HG03097 (cell line): ENCODE results near the gene RAB27B.

Experiments used
- ATAC-seq: cut with Tn5 transposase; IDR thresholded peaks from one replicate; pipeline ENCODE4 v1.9.1; 2021; ENCODE audit not compliant: unreplicated experiment, low FRiP score

RAB27B gene

DNA sequence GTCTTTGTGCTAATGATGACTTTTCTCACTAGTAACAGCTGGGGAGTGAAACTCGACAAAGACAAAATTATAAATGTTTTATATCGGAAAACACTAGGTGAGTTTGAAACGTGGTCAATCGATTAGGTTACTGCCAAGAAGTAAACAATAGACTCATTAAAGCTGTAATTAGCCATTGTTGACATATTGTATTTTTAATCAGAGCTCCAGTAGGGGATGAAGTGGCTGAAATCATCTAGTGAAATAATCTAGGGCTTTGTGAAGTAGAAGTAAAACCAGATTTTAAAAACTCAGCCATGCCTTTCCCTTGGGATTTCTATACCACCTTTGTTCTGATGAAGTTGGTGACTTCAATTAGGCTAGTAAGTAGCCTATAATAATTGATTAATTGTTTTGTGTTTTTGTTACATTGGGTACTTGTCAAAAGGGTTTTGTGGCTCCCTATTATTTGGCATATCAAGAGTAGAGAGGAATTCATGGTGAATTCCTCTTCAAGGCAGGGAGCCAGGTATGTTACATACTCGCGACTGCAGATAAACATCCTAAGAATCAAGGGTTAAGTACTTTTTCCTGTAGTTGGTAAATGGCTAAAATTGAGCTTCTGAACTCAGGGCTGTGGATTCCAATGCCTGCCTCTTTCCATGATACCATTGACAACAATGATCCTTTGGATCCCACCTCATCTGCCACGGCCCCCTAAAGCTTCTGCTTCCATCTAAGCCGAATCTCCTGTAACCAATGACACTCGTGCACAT, 31.6 kb downstream of the RAB27B start:
- ATAC-seq: no peak

DNA sequence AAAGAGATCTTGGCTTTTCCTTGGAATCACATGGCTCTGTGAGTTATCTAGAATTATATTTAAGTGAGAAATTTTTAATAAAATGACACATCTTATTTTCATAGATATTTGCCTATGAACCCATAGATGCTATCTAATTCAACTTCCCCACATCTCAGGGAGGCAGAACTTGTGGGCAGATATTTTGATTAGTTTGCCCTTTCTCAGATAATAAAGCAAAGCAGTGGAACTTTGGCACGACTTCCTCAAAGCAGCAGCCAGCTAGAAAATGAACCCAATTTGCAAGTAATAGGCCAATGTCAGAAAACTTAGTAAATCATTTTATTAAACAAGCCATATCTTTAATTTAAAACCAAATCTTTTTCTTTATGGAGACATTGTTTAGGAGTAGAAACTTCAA, 32.7 kb downstream of the RAB27B start:
- ATAC-seq: no peak

DNA sequence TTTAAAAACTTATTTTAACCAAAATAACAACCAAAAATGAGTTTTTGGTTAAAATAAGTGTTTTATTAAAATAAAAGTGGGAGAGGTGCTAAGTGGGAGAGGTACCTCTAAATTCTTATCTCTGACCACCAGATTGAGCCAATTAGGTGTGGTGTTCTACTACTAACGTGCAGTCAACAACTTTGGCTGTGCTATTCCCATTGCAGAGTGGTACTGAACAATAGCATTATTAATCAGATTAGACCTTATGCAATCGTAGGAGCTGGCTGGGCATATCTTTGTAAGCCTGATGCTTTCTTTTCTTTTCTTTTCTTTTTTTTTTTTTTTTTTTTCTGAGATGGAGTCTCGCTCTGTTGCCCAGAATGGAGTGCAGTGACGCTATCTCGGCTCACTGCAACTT, 38.9 kb downstream of the RAB27B start:
- ATAC-seq: no peak

GRCh38 chr18:54871231-54871630, 43.0 kb downstream of the RAB27B start:
- ATAC-seq: no peak

DNA sequence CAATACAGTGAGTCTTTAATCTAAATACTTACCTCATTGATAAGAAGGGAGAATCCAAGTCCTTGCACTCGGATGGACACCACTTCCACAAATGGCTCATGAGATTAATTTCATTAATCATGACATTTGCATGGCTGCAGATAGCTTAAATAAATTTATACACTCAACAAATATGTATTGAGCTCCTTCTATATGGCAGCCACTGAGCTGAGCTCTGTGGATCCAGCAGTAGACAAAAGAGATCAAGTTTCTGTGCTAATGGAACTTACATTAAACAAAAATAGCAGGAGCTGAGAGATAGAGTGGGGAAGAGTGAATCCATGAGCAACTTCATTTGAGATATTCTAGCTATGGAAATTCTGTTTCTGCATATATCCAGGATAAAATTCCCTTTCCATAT, 44.4 kb downstream of the RAB27B start:
- no peak for ATAC-seq

GRCh38 chr18:54873884-54874255, 45.6 kb downstream of the RAB27B start:
- ATAC-seq: no peak

DNA sequence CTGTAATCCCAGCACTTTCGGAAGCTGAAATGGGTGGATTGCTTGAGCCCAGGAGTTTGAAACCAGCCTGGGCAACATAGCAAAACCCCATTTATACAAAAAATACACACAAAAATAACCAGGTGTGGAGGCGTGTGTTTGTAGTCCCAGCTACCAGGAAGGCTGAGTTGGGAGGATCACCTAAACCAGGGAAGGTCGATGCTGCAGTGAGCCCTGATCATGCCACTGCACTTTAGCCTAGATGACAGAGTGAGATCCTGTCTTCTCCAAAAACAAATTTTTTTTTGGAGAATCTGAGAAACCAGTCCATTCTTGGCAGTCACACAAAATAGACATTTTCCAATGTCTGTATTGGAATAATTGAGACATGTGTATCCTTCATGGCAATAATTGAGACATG, 46.8 kb downstream of the RAB27B start:
- ATAC-seq: no peak

GRCh38 chr18:54877076-54877475, 48.8 kb downstream of the RAB27B start:
- no peak for ATAC-seq

- ATAC-seq: no peak
Measured at GRCh38 chr18:54878159-54878622, 49.9 kb downstream of the RAB27B start.

DNA sequence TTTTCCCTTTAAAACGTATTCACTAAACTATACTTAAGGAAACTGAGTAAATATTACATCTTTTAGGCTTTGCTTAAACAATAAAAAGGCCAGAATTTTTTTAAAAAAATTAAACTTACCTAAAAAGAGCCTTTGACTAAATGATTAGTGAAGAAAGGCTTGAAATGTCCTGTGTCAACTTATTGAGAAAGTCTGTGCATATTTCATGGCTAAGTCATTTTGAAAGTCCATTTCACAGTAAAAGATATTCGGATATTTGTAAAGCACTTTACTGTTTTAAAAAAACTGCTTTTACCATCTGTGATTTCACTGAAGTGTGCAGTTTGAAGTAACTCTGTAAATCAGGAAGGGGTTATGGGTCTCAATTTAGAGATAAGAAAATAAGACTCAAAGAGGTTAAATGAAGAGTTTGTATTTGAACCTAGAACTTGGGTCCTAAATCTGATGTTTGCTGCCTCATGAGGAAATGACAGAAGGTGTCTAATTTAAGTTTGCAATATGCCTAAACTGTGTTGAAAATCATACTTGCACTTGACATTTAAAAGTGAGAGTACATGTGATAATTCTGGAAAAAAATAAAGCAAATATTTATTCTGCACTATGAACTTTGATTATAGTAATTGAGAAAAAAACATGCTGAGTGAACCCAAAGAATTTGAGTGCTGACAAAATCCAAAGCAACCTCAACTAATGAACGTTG, 50.5 kb downstream of the RAB27B start:
- ATAC-seq: no peak

DNA sequence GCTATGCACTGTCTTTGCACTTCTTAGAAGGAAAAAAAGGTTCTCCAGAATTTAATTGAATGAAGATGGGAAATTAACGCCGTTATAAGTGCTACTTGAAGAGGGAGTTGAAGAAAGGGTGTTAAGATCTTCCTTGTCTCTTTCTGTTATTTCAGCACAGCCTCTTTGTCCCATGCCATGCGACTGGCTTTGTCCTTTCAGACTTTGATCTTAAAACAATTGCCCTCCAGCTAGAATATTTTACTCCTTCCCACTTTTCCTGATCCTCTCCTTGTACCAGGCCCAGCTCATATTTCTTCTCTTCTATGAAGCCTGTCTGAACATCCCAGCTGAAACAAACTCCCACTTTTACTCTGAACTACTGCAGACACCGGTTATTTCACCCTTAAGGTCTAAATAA, 51.4 kb downstream of the RAB27B start:
- ATAC-seq: no peak

GRCh38 chr18:54880395-54881105, 52.3 kb downstream of the RAB27B start:
- no peak for ATAC-seq

DNA sequence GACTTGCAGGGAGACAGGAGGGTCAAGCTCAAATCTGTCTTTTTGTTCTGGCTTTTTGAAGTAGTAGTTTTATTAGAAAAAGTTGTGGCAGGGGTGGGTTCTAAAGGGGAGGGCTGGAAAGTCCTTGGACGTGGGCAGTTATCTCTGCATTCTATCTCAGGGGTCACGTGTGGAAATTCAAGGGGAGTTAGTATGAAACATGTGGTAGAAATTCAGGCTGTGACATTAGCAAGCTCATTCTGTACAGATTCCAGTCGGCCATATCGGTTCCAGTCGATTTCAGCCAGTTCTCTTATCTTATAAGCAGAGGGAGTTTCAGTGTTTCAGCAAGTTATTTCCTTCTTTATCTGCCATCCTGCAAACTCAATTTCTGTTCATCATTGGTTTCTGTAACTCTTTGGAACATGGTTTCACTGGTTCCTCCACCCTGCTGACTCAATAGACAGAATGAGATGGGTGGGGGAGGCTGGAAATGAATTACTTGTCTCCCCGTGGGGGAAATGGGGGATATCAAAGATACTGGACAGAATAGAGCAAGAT, 53.0 kb downstream of the RAB27B start:
- ATAC-seq: no peak

- no peak for ATAC-seq
Measured at GRCh38 chr18:54882318-54882717, 54.0 kb downstream of the RAB27B start.

- no peak for ATAC-seq
Measured at GRCh38 chr18:54883816-54884604, 55.7 kb downstream of the RAB27B start.

GRCh38 chr18:54888378-54888777, 60.1 kb downstream of the RAB27B start:
- no peak for ATAC-seq

- ATAC-seq: no peak
Measured at GRCh38 chr18:54888933-54889332, 60.7 kb downstream of the RAB27B start.

- ATAC-seq: no peak
Measured at GRCh38 chr18:54899500-54899899, 71.2 kb downstream of the RAB27B start.

DNA sequence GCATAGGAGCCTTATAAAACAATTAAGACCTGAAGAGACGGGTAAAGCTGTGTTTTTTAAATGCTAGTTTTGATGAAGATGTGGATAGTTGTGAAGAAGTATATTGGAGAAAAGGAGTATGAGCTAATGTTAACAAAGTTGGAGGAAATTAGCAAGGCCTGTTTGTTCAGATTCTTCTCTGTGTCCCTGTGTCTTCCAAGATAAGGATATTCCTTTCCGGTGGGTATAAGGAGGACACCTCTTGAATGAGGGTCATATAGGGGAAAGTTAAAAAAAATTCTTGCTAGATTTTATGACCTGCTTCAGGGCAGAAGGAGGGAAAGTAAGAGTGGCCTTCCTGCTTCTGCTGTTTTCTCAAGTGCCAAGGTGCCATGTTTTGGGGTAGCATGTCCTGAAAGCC, 72.0 kb downstream of the RAB27B start:
- ATAC-seq: no peak

GRCh38 chr18:54904581-54904980, 76.3 kb downstream of the RAB27B start:
- no peak for ATAC-seq

GRCh38 chr18:54905629-54906028, 77.4 kb downstream of the RAB27B start:
- ATAC-seq: no peak
